ENCODE measurements around the gene SHMT2.

SHMT2 gene

DNA sequence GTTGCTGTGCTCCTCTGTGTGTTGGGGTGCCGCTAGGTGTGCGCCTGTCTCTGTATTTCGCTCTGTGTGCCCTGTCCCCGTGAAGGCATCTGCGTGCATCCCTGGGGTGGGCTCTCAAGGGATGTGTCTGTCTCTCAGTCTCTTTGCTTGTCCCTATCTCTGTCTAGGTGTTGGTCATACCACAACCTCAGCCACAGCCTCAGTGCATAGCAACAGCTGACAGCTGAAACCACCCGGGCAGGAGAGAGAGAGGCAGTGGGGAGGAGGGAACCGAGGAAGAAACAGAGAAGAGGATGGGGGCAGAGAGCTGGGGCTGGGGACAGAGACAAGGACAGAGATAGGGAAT lies 13.9 kb upstream of the SHMT2 start:
- no peak for DNase-seq

DNA sequence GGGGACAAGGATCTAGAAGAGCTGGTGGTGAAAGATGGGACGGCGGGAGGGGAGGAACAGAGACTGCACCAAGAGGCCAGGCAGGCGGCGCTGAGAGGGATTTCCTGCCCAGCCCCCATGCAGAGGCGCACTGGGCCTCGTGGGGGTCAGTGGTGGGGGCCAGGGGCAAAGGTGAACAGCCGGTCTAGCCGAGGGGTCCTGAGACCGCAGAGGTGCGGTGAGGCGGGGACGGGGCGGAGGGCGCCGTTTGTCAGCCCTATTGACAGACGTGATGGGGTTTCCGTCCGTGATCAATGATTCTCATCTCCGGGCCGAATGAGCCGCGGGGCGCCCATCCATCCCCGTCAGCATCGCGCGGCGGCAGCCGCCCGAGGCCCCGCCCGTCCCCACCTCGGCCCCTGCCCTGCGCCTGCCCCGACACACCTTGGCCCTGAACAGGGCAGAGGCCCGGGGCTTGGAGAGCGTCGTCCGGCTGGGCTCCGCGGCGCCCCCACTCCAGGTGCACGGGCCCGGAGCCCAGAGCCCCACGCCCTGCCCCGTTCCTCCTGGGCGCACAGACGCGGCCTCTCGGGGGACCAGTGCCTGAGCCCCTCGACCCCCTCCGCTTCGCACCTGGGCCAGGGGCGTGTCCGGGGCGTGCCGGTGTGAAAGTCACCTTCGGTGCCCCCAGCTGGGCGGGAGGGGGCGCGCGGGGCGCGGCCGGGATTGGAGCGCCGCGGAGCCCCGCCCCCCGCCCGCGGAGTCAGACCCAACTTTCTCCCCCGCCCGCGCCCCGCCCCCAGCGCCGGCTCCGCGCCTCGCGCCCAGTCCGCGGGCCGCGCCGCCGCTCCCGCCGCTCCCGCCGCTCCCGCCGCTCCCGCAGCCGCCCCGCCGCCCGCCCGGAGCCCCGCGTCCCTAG lies 13.2 kb upstream of the SHMT2 start, which contains the start of gene NXPH4:
TSS of gene NXPH4 (plus strand) at position 781 of the 898 bp plus-strand sequence. CDS start 176 bp downstream, outside the sequence.
- peak; percentile 81 for DNase-seq

DNA sequence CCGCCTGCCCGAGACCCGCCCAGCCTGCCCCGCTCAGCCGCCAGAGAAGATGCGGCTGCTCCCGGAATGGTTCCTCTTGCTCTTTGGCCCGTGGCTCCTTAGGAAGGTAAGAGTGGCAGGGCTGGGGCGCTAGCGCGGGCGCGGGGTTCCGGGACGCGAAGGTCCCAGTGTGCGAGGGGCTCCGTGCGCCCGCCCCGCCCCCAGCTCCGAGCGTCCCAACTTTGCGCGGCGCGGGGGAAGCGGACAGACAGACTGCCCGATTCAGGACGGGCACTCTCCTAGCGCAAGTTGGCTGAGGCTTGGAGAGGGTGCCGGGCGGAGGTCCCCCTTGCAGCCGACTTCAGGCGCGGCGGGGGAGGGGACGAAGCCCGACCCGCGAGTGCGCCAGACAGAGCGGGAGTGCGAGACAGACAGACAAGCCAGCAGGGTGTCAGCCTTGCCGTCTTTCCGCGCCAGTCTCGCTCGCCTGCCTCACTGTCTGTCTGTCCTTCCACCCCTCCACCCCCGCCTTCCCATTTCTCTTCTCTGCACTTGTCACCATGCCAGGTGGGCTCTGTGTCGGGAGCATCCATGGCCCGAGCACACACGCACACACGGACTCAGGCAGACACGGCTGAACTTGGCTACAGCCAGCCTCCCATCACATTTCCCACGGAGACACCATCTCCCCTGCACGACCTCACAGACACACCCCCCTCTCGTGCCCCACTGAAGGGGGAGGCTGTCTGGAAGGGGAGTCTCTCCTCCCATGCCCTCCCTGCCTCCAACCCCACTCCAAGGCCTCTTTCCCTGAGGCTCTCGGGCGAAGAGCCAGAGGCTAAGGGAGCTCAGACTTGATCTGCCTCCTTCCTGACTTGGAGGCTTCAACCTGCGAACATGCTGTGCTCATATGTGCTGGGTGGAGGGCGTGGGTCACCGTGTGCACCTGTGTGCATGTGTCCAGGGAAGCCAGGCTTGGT lies 12.3 kb upstream of the SHMT2 start:
- no peak for DNase-seq

GRCh38 chr12:57218030-57218853 lies 11.3 kb upstream of the SHMT2 start:
- DNase-seq = no peak

GRCh38 chr12:57219205-57219992 lies 10.1 kb upstream of the SHMT2 start:
- no peak for DNase-seq

- no peak for DNase-seq
These were observed 9.3 kb upstream of the SHMT2 start for GRCh38 chr12:57219993-57220754.

- no peak for DNase-seq
These were observed 8.7 kb upstream of the SHMT2 start for GRCh38 chr12:57220770-57221168.

GRCh38 chr12:57221169-57221917 lies 8.2 kb upstream of the SHMT2 start:
- DNase-seq = no peak

GRCh38 chr12:57222286-57223190 lies 7.0 kb upstream of the SHMT2 start:
- no peak for DNase-seq

DNA sequence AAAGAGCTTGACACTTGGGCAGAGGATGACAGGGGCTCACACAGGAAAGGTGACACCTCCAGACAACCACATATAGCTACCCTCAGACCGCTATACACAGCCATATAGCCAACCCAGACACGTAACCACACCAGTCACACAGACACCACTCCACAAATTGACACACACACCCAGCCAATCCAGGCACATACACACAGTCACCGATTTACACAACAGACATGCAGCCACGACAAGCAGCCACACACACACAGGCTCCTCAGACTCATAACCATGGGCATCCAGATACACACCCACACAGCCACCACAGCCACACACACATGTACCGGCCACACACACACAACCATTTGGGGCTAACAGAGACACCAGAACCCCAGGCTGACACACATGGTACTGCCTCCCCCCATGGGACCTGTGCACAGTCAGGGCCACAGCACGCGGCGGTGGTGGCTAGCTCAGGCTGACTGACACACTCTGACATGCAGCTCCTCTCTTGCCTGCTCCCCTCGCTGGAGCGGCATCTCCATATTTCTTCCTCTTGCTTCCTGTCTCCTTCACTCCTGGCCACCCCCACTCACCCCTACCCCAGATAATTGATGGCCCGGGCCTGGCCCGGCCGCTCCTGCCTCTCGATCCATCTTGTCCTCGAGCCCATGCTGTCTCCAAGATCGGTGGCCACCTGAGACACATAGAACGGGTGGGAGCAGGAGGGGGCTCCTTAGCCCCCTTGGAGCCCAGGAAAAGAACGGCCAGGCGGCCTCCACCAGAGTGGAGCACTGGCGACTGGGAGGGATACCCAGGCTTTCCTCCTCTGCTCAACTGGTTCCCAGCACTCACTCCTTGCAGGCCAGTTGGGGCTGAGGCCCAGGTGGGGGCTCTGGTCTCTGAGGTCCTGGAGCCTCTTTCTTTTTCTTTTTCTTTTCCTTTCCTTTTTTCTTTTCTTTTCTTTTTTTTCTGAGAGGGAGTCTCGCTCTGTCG lies 6.0 kb upstream of the SHMT2 start:
- no peak for DNase-seq

DNA sequence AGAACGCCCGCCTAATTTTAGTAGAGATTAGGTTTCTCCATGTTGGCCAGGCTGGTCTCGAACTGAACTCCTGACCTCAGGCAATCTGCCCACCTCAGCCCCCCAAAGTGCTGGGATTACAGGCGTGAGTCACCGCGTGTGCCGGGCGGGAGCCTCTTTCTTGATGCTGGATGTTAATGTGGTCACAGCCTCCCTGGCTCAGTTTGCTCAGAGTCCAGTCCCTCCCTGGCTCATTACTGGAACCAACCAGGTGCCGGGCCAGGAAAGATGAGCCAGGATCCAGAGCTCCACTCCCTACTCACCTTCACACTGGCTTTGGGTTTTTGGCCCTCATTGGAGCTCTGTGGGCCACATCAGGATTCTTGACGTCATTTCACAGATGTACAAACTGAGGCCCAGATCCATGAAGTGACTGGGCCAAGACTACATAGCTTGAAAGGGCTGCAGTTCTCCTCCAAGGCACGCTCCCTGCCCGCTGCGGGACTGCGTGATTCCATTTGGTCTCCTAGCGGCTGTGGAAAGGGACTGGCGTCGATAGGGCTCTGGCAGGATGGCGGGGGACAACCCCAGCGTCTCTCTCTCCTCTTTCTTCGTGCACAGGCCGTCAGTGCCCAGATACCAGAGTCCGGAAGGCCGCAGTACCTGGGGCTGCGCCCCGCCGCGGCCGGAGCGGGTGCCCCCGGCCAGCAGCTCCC lies 5.1 kb upstream of the SHMT2 start:
- DNase-seq = no peak

- no peak for DNase-seq
These were observed 4.4 kb upstream of the SHMT2 start for GRCh38 chr12:57224973-57225679.

DNA sequence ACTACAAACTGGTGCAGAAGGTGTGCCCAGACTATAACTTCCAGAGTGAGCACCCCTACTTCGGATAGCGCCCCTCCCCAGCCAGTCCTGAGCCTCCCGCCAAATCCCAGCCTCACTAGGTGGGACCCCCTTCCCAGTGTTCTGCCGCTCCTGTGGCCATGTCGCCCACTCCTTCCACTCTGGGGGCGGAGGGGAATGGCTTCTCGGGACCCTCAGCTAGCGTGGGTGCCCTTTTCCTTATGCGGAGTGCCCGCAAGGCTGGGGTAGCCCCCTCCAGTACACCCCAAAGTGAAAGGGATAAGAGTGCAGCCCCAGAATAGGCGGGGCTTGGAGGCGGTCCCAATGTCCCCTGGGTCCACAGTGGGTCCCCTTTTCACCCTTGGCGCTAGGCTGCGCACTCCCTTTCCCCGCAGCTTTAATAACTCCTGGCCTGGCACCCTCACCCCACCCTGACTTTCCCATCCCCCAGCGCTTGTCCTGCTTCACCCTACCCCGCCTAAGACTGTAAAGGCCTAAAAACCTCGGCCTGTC lies 3.8 kb upstream of the SHMT2 start:
- no peak for DNase-seq

DNA sequence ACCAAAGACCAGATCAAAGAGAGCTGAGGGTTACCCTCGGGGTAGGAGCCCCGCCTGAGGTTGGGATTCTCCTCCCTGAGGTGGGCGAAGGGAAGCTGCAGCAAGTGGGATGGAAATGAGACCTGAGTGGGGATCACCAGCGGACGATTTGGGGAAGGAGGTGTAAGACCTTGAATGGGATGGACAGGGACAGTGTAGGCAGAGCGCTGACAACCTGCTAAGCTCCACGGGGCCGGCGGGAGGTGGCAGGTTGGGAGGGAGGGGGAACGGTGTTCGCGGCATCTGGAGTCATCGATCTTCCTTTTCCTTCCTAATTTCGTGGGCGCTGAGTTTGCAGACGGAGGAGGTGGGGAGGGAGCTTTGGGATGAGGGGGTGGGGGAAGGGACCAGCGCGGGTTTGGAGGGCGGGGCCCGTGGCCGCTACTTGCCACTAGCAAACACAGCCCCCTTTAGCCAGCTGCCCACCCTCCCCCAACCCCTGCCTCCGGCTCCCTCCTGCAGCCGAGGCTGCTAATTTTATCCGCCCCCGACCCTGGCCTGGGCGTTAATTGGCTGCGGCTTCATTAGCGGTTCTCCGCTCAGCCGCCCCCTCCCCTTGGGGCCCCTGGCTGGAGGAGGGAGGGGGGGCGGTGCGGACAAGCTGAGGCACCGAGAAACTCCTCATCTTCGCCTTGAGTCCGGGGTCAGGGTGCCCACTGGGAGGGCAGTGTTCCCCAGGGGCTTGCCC lies 2.8 kb upstream of the SHMT2 start:
- no peak for DNase-seq

DNA sequence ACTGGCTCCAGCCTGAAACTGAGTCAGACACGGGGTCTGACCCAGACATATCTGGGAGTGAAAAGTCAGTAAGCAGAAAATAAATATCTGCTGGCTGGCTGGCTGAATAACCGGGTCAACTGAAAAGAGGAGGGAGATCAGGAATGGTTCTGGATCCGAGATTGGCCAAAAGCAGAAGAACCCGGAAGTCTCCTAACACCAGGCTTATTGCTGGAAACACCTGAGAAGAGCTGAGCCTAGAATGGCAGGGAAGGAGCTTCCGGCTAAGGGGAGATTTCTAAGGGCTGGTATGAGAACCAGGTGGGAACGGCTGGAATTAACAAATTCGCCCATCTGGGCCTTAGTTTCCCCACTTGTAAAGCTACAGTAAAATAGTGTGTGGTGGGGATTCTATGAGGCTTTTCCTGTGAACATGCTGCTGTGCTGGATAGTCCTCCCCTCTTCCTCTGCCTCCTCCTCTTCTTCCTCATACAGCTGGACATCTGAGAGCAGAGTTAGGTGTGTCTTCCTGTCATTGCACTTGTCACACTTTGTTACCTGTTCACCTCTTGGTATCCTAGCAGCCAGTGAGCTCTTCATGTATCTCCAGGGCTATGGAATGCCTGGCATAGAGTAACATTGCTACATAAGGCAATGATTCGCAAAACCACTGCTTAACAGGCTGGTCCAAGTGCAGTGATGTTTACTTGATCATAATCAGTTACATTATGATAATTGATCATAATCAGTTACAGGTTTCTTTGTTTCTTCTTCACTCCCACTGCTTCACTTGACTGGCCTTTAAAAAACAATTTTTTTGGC lies 2.0 kb upstream of the SHMT2 start:
- no peak for DNase-seq

Measured in GOT3 (cell line).